HepG2 (cell line): Measurements from ENCODE around the gene PDE8B. TPM values are rescaled to one million over a fixed set of nuclear protein-coding genes. Genes with fewer than 3 reads are reported as not detected.

ENCODE experiments used
- ATAC-seq: fragments of 200-7000 bp; cut with Tn5 transposase; 3 replicates; pipeline ENCODE4 v1.9.1; 2020; ENCODE audit warnings: mild to moderate bottlenecking, moderate library complexity
- BruUV-seq: library from RNA; stranded (reverse); fragments of 400-500 nt; replicated peaks from 2 replicates; lab custom pipeline; 2021; lab: Mats Ljungman, UMichigan
- CTCF ChIA-PET: fragments of 300-600 bp; formaldehyde crosslinking; extraction: SDS; loops from one replicate; lab custom pipeline; 2021; ENCODE audit warnings: low total read pairs, inconsistent platforms, low intra/inter-chr PET ratio; lab: Yijun Ruan, JAX
- POLR2A ChIA-PET: fragments of 350-600 bp; sonication (Branson Sonifier 250); formaldehyde crosslinking; loops from one replicate; lab custom pipeline; 2020; ENCODE audit warnings: antibody characterized with exemption, inconsistent platforms; lab: Yijun Ruan, JAX
- DNase-seq: peaks from one replicate; pipeline ENCODE4 v3.0.0-alpha.2; 2015; ENCODE audit warnings: low spot score
- FAIRE-seq: peaks from 3 replicates; lab custom pipeline; 2011; peaks lifted over from hg19 to GRCh38; lab: Jason Lieb, UNC
- H2AFZ ChIP-seq: one replicate; pipeline ENCODE4 v1.6.1; 2011; ENCODE audit warnings: low read length, inconsistent platforms
- H3K27ac ChIP-seq: fragments of 300-600 bp; 3 replicates; pipeline ENCODE4 v1.8.0; 2011; ENCODE audit warnings: mixed run types, mild to moderate bottlenecking, mixed read lengths, low read length, inconsistent platforms; ENCODE audit not compliant: insufficient read depth; ENCODE audit errors: extremely low read length
- H3K27me3 ChIP-seq, 2 experiments: fragments of 200-600 bp in 1 of 2; 2 replicates in 1 of 2; 3 replicates in 1 of 2; pipeline versions ENCODE4 v1.6.0 to v1.8.0; 2011; ENCODE audit warnings: low read length in 2 of 2, mild to moderate bottlenecking in 2 of 2, moderate library complexity in 2 of 2, inconsistent platforms in 1 of 2; ENCODE audit not compliant: insufficient read depth in 2 of 2, control insufficient read depth in 1 of 2
- H3K36me3 ChIP-seq, 2 experiments: fragments of 200-600 bp in 1 of 2; replicated peaks in 1 of 2; 2 replicates in 1 of 2; 3 replicates in 1 of 2; pipeline versions ENCODE4 v1.5.1 to v1.8.0; 2011; ENCODE audit warnings: low read length in 2 of 2, inconsistent platforms in 1 of 2; ENCODE audit not compliant: insufficient read depth in 2 of 2, control insufficient read depth in 1 of 2
- H3K4me1 ChIP-seq: 2 replicates; pipeline ENCODE4 v1.5.1; 2012; ENCODE audit warnings: low read length, inconsistent platforms; ENCODE audit not compliant: insufficient read depth
- H3K4me2 ChIP-seq: 2 replicates; pipeline ENCODE4 v1.6.0; 2011; ENCODE audit warnings: low read depth, low read length, inconsistent platforms
- H3K4me3 ChIP-seq, 3 experiments: fragments of 200-600 bp in 1 of 3; sonication (generic), shearing (Covaris generic) in 1 of 3; replicated peaks in 1 of 3; 2 replicates each; pipeline ENCODE4 v1.5.1; 2011 to 2016; ENCODE audit warnings: low read length in 3 of 3, inconsistent platforms in 2 of 3, low read depth in 2 of 3, mild to moderate bottlenecking in 2 of 3, control low read depth in 1 of 3, mixed read lengths in 1 of 3; ENCODE audit not compliant: insufficient read depth in 1 of 3
- H3K79me2 ChIP-seq: one replicate; pipeline ENCODE4 v1.6.1; 2011; ENCODE audit warnings: low read length, inconsistent platforms; ENCODE audit not compliant: insufficient read depth
- H3K9ac ChIP-seq: 2 replicates; pipeline ENCODE4 v1.6.0; 2011; ENCODE audit warnings: mild to moderate bottlenecking, low read depth, low read length, inconsistent platforms; ENCODE audit not compliant: insufficient read depth
- H3K9me3 ChIP-seq: 2 replicates; pipeline ENCODE4 v1.5.1; 2012; ENCODE audit warnings: mild to moderate bottlenecking, low read length
- H4K20me1 ChIP-seq: 2 replicates; pipeline ENCODE4 v1.6.0; 2011; ENCODE audit warnings: inconsistent platforms, mild to moderate bottlenecking, low read length, moderate library complexity; ENCODE audit not compliant: insufficient read depth
- CHD2 ChIP-seq: IDR thresholded peaks from 2 replicates; pipeline ENCODE4 v1.6.1; 2011; ENCODE audit warnings: low read depth, low read length, improper control_type of control experiment
- EHMT2 ChIP-seq: fragments of 200-600 bp; sonication (generic); IDR thresholded peaks from 2 replicates; pipeline ENCODE4 v1.7.0; 2017; ENCODE audit warnings: antibody characterized with exemption, low read depth, low read length, borderline replicate concordance
- FOSL2 ChIP-seq: sonication (generic); formaldehyde crosslinking; IDR thresholded peaks from 2 replicates; pipeline ENCODE4 v1.4.0; 2020; ENCODE audit warnings: missing genetic modification reagents
- GATAD1 ChIP-seq: IDR thresholded peaks from 2 replicates; pipeline ENCODE4 v1.6.1; 2016; ENCODE audit warnings: missing genetic modification reagents, missing compliant biosample characterization
- IRX3 ChIP-seq: sonication (generic); formaldehyde crosslinking; IDR thresholded peaks from 2 replicates; pipeline ENCODE4 v1.8.1; 2023; ENCODE audit warnings: mild to moderate bottlenecking, low read depth, missing genetic modification reagents, borderline replicate concordance
- KLF15 ChIP-seq: sonication (generic); formaldehyde crosslinking; IDR thresholded peaks from 2 replicates; pipeline ENCODE4 v1.8.1; 2023; ENCODE audit warnings: borderline replicate concordance, mild to moderate bottlenecking, inconsistent platforms, missing genetic modification reagents, mixed read lengths
- MTA1 ChIP-seq: sonication (generic); formaldehyde crosslinking; IDR thresholded peaks from 2 replicates; pipeline ENCODE4 v1.4.0; 2020; ENCODE audit warnings: missing genetic modification reagents, mild to moderate bottlenecking, borderline replicate concordance
- MXD4 ChIP-seq: IDR thresholded peaks from 2 replicates; pipeline ENCODE4 v1.6.1; 2016; ENCODE audit warnings: mild to moderate bottlenecking, missing biosample characterization, missing genetic modification reagents
- NCOA2 ChIP-seq: sonication (generic); formaldehyde crosslinking; IDR thresholded peaks from 2 replicates; pipeline ENCODE4 v1.8.0; 2022; ENCODE audit warnings: inconsistent platforms
- PAWR ChIP-seq: sonication (generic); formaldehyde crosslinking; IDR thresholded peaks from 2 replicates; pipeline ENCODE4 v1.4.0; 2020; ENCODE audit warnings: missing genetic modification reagents, mild to moderate bottlenecking, borderline replicate concordance
- PRMT3 ChIP-seq: sonication (generic); formaldehyde crosslinking; IDR thresholded peaks from 2 replicates; pipeline ENCODE4 v1.8.1; 2022; ENCODE audit warnings: low read depth, mild to moderate bottlenecking, moderate library complexity, missing genetic modification reagents, borderline replicate concordance
- RFX3 ChIP-seq: IDR thresholded peaks from 2 replicates; pipeline ENCODE4 v1.6.1; 2016; ENCODE audit warnings: missing biosample characterization, missing genetic modification reagents
- TEAD3 ChIP-seq: optimal IDR thresholded peaks from 2 replicates; pipeline ENCODE3; 2016; ENCODE audit warnings: borderline replicate concordance
- ZKSCAN5 ChIP-seq: sonication (generic); formaldehyde crosslinking; IDR thresholded peaks from 2 replicates; pipeline ENCODE4 v1.5.1; 2020; ENCODE audit warnings: mild to moderate bottlenecking, missing genetic modification reagents
- ZMYM4 ChIP-seq: sonication (generic); formaldehyde crosslinking; IDR thresholded peaks from 2 replicates; pipeline ENCODE4 v1.8.1; 2023; ENCODE audit warnings: mild to moderate bottlenecking, missing genetic modification reagents
- ZNF225 ChIP-seq: sonication (generic); formaldehyde crosslinking; IDR thresholded peaks from 2 replicates; pipeline ENCODE4 v1.4.0; 2020; ENCODE audit warnings: mild to moderate bottlenecking, missing genetic modification reagents
- ZNF367 ChIP-seq: sonication (generic); formaldehyde crosslinking; IDR thresholded peaks from 2 replicates; pipeline ENCODE4 v1.4.0; 2020; ENCODE audit warnings: missing genetic modification reagents, borderline replicate concordance
- ZNF431 ChIP-seq: sonication (generic); formaldehyde crosslinking; IDR thresholded peaks from 2 replicates; pipeline ENCODE4 v1.9.0; 2022; ENCODE audit warnings: missing genetic modification reagents, low read depth, mild to moderate bottlenecking, borderline replicate concordance
- ZNF441 ChIP-seq: sonication (generic); formaldehyde crosslinking; IDR thresholded peaks from 2 replicates; pipeline ENCODE4 v1.7.0; 2021; ENCODE audit warnings: missing genetic modification reagents, borderline replicate concordance
- ZNF546 ChIP-seq: sonication (generic); formaldehyde crosslinking; conservative IDR thresholded peaks from 2 replicates; pipeline ENCODE4 v1.8.1; 2023; ENCODE audit warnings: mild to moderate bottlenecking, missing genetic modification reagents
- ZNF598 ChIP-seq: sonication (generic); formaldehyde crosslinking; IDR thresholded peaks from 2 replicates; pipeline ENCODE4 v1.5.1; 2020; ENCODE audit warnings: mild to moderate bottlenecking, missing genetic modification reagents, borderline replicate concordance
- ZNF850 ChIP-seq: sonication (generic); formaldehyde crosslinking; conservative IDR thresholded peaks from 2 replicates; pipeline ENCODE4 v1.9.0; 2021; ENCODE audit warnings: mild to moderate bottlenecking, missing genetic modification reagents
- WGBS: methylation state at CpG from one replicate; pipeline ENCODE4 v1.1.6; 2017; ENCODE audit warnings: low lambda C conversion rate; 5-methylcytosine and 5-hydroxymethylcytosine counted together
- in situ Hi-C: cut with HindIII; loops from 2 replicates; pipeline ENCODE4 v1.10.0; 2017; ENCODE audit warnings: low pct_unique_long_range_greater_than_20kb; ENCODE audit not compliant: extremely low pct_ligation_motif_present
- intact Hi-C: fragments of 100-400 bp; cut with micrococcal nuclease; formaldehyde crosslinking; loops from one replicate; pipeline ENCODE4 v1.10.0; 2022; ENCODE audit not compliant: unreplicated experiment
- polyA plus RNA-seq, 8 experiments: library from polyadenylated mRNA; depleted of rRNA in 3 of 8; stranded (reverse) in 7 of 8; unstranded in 1 of 8; fragments of >200 nt; fragmentation: Illumina TruSeq in 4 of 8; extraction: Trizol in 4 of 8; gene quantifications; 2 replicates each; pipeline versions ENCODE4 v1.2.1 to v1.2.3, GENCODE V29; 2011 to 2016; ENCODE audit warnings: low read depth in 4 of 8, missing spikeins in 1 of 8, mixed read lengths in 1 of 8; ENCODE audit not compliant: insufficient read depth in 1 of 8
- total RNA-seq, 5 experiments: library from RNA; depleted of rRNA; stranded (reverse); fragments of >200 nt; fragmentation: Illumina TruSeq; extraction: Trizol; gene quantifications; 2 replicates each; pipeline ENCODE4 v1.2.3, GENCODE V29; 2016; ENCODE audit warnings: low read depth in 1 of 5
- TF ChIP-seq, protein P1 (sequence below): sonication (generic); formaldehyde crosslinking; IDR thresholded peaks from 2 replicates; pipeline ENCODE4 v1.4.0; 2020; ENCODE audit warnings: missing genetic modification reagents; ENCODE audit errors: not compliant biosample characterization
- TF ChIP-seq, protein P2 (sequence below): sonication (generic); formaldehyde crosslinking; IDR thresholded peaks from 2 replicates; pipeline ENCODE4 v1.4.0; 2020; ENCODE audit warnings: mild to moderate bottlenecking, missing genetic modification reagents

Gene PDE8B
- total and polyA plus RNA-seq, 2 of the 13 experiments (the other 11 are each of a cell fraction or from before 2014, with no cell fraction given), result 0.07 TPM; not detected in 1

DNA sequence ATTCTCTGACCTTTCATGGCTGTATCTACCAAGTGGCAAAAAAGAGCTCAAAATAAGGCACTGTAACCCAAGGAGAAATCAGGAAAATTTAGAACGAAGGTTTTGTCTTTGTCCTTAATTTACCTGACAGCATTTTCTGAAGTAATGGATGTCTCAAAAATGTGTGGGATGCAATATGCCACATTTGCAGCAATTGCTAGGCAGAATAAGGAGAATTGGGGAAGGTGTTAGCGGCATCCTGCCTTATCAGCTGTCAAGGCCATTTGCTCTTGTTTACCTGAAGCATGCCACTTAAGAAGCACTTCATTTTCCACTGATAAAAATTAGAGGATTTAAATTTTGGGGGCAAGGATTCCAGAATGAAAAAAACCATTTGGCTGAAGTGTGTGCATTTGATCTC lies 39.0 kb downstream of the PDE8B start (continued):
- TF ChIP-seq, protein P1, sequence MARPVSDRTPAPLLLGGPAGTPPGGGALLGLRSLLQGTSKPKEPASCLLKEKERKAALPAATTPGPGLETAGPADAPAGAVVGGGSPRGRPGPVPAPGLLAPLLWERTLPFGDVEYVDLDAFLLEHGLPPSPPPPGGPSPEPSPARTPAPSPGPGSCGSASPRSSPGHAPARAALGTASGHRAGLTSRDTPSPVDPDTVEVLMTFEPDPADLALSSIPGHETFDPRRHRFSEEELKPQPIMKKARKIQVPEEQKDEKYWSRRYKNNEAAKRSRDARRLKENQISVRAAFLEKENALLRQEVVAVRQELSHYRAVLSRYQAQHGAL (CRISPR knock-in tag), result no peak
- TF ChIP-seq FOSL2 (CRISPR knock-in tag) (no peak), PRMT3 (CRISPR knock-in tag) (no peak), PAWR (CRISPR knock-in tag) (no peak)

DNA sequence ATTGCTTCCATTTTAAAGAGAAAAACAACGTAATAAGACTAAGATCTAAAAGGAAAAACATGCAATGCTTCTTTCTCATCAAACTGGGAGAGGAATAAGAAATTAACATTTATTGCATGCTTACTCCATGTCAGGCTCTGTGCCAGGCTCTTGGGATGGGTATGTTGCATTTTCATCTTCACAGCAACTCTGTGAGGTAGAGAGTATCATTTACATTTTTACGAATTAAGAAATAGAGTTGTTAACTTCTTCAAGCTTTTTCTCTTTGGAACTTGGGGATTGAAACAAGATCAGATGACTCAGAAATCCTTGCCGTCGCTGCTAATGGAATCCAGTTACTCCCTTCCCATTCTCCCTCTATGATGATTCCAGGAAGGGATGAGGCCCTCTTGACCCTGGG lies 39.5 kb downstream of the PDE8B start:
- ATAC-seq, result no peak
- intact Hi-C loops, result no loop called here

More for the DNA sequence above, 39.5 kb downstream of the PDE8B start:
- BruUV-seq, result no TSS peak
- FAIRE-seq, result no peak
- Histone ChIP-seq H3K4me2 (no peak overlapping the region), H2AFZ (no peak overlapping the region), H3K9me3 (no peaks in the 10 kb centered on the region), H3K27ac (no peak overlapping the region), H3K27me3 (peaks cover 0 to 1% of the 10 kb centered on the region in 2 experiments; a peak in 1 of 5 replicates), H3K36me3 (no peaks in the 10 kb centered on the region), H4K20me1 (no peaks in the 10 kb centered on the region), H3K4me1 (no peaks in the 10 kb centered on the region), H3K79me2 (no peaks in the 10 kb centered on the region), H3K9ac (no peak overlapping the region), H3K4me3 (no peak overlapping the region)
- TF ChIP-seq CHD2 (no peak), RFX3 (CRISPR knock-in tag) (no peak), ZNF598 (no peak), IRX3 (CRISPR knock-in tag) (no peak), NCOA2 (CRISPR knock-in tag) (no peak), ZNF225 (CRISPR knock-in tag) (no peak), TEAD3 (no peak), EHMT2 (no peak), MXD4 (CRISPR knock-in tag) (no peak), ZKSCAN5 (CRISPR knock-in tag) (no peak), ZNF367 (no peak), ZNF431 (no peak), MTA1 (no peak), ZMYM4 (CRISPR knock-in tag) (no peak), KLF15 (CRISPR knock-in tag) (no peak), ZNF441 (CRISPR knock-in tag) (no peak), GATAD1 (CRISPR knock-in tag) (no peak), ZNF546 (CRISPR knock-in tag) (no peak), ZNF850 (no peak)
- TF ChIP-seq, protein P2, sequence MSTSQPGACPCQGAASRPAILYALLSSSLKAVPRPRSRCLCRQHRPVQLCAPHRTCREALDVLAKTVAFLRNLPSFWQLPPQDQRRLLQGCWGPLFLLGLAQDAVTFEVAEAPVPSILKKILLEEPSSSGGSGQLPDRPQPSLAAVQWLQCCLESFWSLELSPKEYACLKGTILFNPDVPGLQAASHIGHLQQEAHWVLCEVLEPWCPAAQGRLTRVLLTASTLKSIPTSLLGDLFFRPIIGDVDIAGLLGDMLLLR (CRISPR knock-in tag), result no peak
- ChIA-PET CTCF (no interaction called here), POLR2A (no interaction called here)
- DNase-seq, result no peak
- 0% methylated on average over 4 of the region's 4 CpGs for WGBS
- in situ Hi-C loops, result no loop called here
